Renal pelvis (tissue), 12 donors: Measurements from ENCODE around the gene LRRC52. TPM values are rescaled to one million over a fixed set of nuclear protein-coding genes. Genes with fewer than 3 reads are reported as not detected.

Experiments
- DNase-seq: peaks from one replicate; pipeline ENCODE4 v3.0.0-alpha.2; 2013
- long read RNA-seq, 16 experiments: transcript quantifications; one replicate each; lab custom pipeline, GENCODE V29; 2026
- polyA plus RNA-seq, 3 donors: library from polyadenylated mRNA; unstranded; fragments of 120-200 nt; gene quantifications; one replicate each; pipeline ENCODE4 v1.2.1, GENCODE V29; 2013; ENCODE audit not compliant: insufficient read length in 3 of 3

The LRRC52 gene
- polyA plus RNA-seq = not detected
- long read RNA-seq, donor 1 = 0 reads
- long read RNA-seq, donor 2 = 0 reads
- long read RNA-seq, donor 3 = 0 reads
- long read RNA-seq, donor 4 = 0 reads
- long read RNA-seq, donor 5 = 0 reads
- long read RNA-seq, donor 6 = 0 reads
- long read RNA-seq, donor 7 = 0 reads
- long read RNA-seq, donor 8 = 0 reads
- long read RNA-seq, donor 9 = 0 reads
- long read RNA-seq, donor 10 = 0 reads
- long read RNA-seq, donor 11 = 0 reads
- long read RNA-seq, donor 12 = 0 reads
- long read RNA-seq, donor 13 = 0 reads
- long read RNA-seq, donor 14 = 0 reads
- long read RNA-seq, donor 15 = 0 reads
- long read RNA-seq, donor 16 = 0 reads

- peak; percentile 35 for DNase-seq
Observed at GRCh38 chr1:165543532-165544438, at the start of gene LRRC52. Gene LRRC52 (plus strand): TSS chr1:165544000. CDS start chr1:165544297, 297 bp downstream.

- DNase-seq = no peak
Observed at GRCh38 chr1:165494949-165495857, 48.6 kb upstream of the LRRC52 start.

- peak; percentile 22 for DNase-seq
Observed at GRCh38 chr1:165495858-165496205, 48.0 kb upstream of the LRRC52 start.

- DNase-seq = no peak
Observed at GRCh38 chr1:165496501-165496900, 47.3 kb upstream of the LRRC52 start.

GRCh38 chr1:165497069-165498013 lies 46.5 kb upstream of the LRRC52 start:
- no peak for DNase-seq

GRCh38 chr1:165501330-165501969 lies 42.4 kb upstream of the LRRC52 start:
- no peak for DNase-seq

- DNase-seq = no peak
Observed at GRCh38 chr1:165501970-165502348, 41.8 kb upstream of the LRRC52 start.

- DNase-seq = no peak
Observed at GRCh38 chr1:165507570-165507969, 36.2 kb upstream of the LRRC52 start.

- no peak for DNase-seq
Observed at GRCh38 chr1:165508291-165508690, 35.5 kb upstream of the LRRC52 start.

GRCh38 chr1:165512816-165513215 lies 31.0 kb upstream of the LRRC52 start:
- no peak for DNase-seq

GRCh38 chr1:165516469-165516868 lies 27.3 kb upstream of the LRRC52 start:
- no peak for DNase-seq

- DNase-seq = no peak
Observed at GRCh38 chr1:165520646-165521045, 23.2 kb upstream of the LRRC52 start.

GRCh38 chr1:165524639-165525285 lies 19.0 kb upstream of the LRRC52 start:
- no peak for DNase-seq

GRCh38 chr1:165525708-165526107 lies 18.1 kb upstream of the LRRC52 start:
- DNase-seq = no peak

- DNase-seq = no peak
Observed at GRCh38 chr1:165527251-165528007, 16.4 kb upstream of the LRRC52 start.

- no peak for DNase-seq
Observed at GRCh38 chr1:165531021-165531420, 12.8 kb upstream of the LRRC52 start.

GRCh38 chr1:165532053-165532452 lies 11.7 kb upstream of the LRRC52 start:
- no peak for DNase-seq

GRCh38 chr1:165533254-165533653 lies 10.5 kb upstream of the LRRC52 start:
- no peak for DNase-seq

GRCh38 chr1:165536016-165536415 lies 7.8 kb upstream of the LRRC52 start:
- no peak for DNase-seq
